ENCODE measurements around the gene FAHD1.

The FAHD1 gene

GRCh38 chr16:1826691-1827573 is at the start of gene FAHD1, which contains the start of gene HAGH (continued):
- TF ChIP-seq PRDM10 (tag by site-specific recombination; IDR thresholded peaks at IDR 0.05) (peak; percentile 86), ZBTB1 (tag by site-specific recombination; IDR thresholded peaks at IDR 0.05) (peak; percentile 71), GLI4 (tag by site-specific recombination; IDR thresholded peaks at IDR 0.05) (peak; percentile 89), REST (tag by site-specific recombination; IDR thresholded peaks at IDR 0.05) (peak; percentile 74), ZNF423 (tag by site-specific recombination; IDR thresholded peaks at IDR 0.05) (0 out of 2 replicates have a peak, but pooled peaks have one; percentile 13), SP7 (tag by site-specific recombination; IDR thresholded peaks at IDR 0.05) (peak; percentile 95), ZFP37 (tag by site-specific recombination; IDR thresholded peaks at IDR 0.05) (peak; percentile 99), FEZF1 (tag by site-specific recombination; IDR thresholded peaks at IDR 0.05) (peak; percentile 75), ZNF792 (tag by site-specific recombination; IDR thresholded peaks at IDR 0.05) (peak; percentile 67; the same call in 1 of the 2 replicates), ZNF175 (tag by site-specific recombination; IDR thresholded peaks at IDR 0.05) (no peak), ZNF510 (tag by site-specific recombination; IDR thresholded peaks at IDR 0.05; ENCODE audit: insufficient replicate concordance) (no peak), ZNF580 (tag by site-specific recombination; IDR thresholded peaks at IDR 0.05) (peak; percentile 95), EGR2 (tag by site-specific recombination; IDR thresholded peaks at IDR 0.05; ENCODE audit: low read depth) (peak; percentile 73), ZNF2 (tag by site-specific recombination; IDR thresholded peaks at IDR 0.05) (peak; percentile 97), ZNF335 (tag by site-specific recombination; conservative IDR thresholded peaks at IDR 0.05) (peak; percentile 95), ZNF704 (tag by site-specific recombination; IDR thresholded peaks at IDR 0.05) (peak; percentile 98), ZSCAN4 (tag by site-specific recombination; IDR thresholded peaks at IDR 0.05) (peak; percentile 83), ZNF266 (tag by site-specific recombination; IDR thresholded peaks at IDR 0.05; ENCODE audit: low read depth) (no peak), ZNF292 (tag by site-specific recombination; IDR thresholded peaks at IDR 0.05; ENCODE audit: borderline replicate concordance, low read depth) (no peak), ZNF341 (tag by site-specific recombination; IDR thresholded peaks at IDR 0.05; ENCODE audit: low read depth) (peak; percentile 37), KLF16 (tag by site-specific recombination; IDR thresholded peaks at IDR 0.05) (peak; percentile 99), ZNF112 (tag by site-specific recombination; IDR thresholded peaks at IDR 0.05) (no peak), KLF8 (tag by site-specific recombination; IDR thresholded peaks at IDR 0.05) (peak; percentile 92), ATF2 (tag by site-specific recombination; IDR thresholded peaks at IDR 0.05; ENCODE audit: low read depth) (no peak), INSM2 (tag by site-specific recombination; IDR thresholded peaks at IDR 0.05) (peak; percentile 96), ZNF16 (tag by site-specific recombination; IDR thresholded peaks at IDR 0.05; ENCODE audit: low read depth) (no peak)
